ENCODE measurements around the gene ZNF44.

Gene ZNF44

GRCh38 chr19:12272980-12273901 lies 21.4 kb downstream of the ZNF44 start:
- H2AFZ ChIP-seq (ENCODE audit: low read length) = no peak overlapping the region
- H3K4me1 ChIP-seq (ENCODE audit: insufficient read depth, low read length, severe bottlenecking) = no peaks in the 10 kb centered on the region
- H3F3A ChIP-seq (ENCODE audit: insufficient read depth, low read length) = no peaks in the 10 kb centered on the region
- no peaks in the 10 kb centered on the region for H3K9me2 ChIP-seq (ENCODE audit: low read depth, low read length)
- H3K4me2 ChIP-seq (ENCODE audit: low read length) = no peak overlapping the region
- H3K27ac ChIP-seq (ENCODE audit: low read depth, low read length, poor library complexity, severe bottlenecking) = no peak overlapping the region
- H3K4me3 ChIP-seq (ENCODE audit: low read depth, low read length, poor library complexity, severe bottlenecking) = no peak overlapping the region
- peaks cover 62% of the 10 kb centered on the region for H3K36me3 ChIP-seq (ENCODE audit: insufficient read depth, low read length)
- H3K79me2 ChIP-seq (ENCODE audit: insufficient read depth, low read length) = no peaks in the 10 kb centered on the region
- no peak overlapping the region for H3K9ac ChIP-seq (ENCODE audit: low read length)
- no peaks in the 10 kb centered on the region for H3K27me3 ChIP-seq (ENCODE audit: insufficient read depth, low read length)
- peaks cover 59% of the 10 kb centered on the region for H3K9me3 ChIP-seq (ENCODE audit: low read length)
- TF ChIP-seq, protein P1, sequence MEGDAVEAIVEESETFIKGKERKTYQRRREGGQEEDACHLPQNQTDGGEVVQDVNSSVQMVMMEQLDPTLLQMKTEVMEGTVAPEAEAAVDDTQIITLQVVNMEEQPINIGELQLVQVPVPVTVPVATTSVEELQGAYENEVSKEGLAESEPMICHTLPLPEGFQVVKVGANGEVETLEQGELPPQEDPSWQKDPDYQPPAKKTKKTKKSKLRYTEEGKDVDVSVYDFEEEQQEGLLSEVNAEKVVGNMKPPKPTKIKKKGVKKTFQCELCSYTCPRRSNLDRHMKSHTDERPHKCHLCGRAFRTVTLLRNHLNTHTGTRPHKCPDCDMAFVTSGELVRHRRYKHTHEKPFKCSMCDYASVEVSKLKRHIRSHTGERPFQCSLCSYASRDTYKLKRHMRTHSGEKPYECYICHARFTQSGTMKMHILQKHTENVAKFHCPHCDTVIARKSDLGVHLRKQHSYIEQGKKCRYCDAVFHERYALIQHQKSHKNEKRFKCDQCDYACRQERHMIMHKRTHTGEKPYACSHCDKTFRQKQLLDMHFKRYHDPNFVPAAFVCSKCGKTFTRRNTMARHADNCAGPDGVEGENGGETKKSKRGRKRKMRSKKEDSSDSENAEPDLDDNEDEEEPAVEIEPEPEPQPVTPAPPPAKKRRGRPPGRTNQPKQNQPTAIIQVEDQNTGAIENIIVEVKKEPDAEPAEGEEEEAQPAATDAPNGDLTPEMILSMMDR (IDR thresholded peaks at IDR 0.05; ENCODE audit: low read length) = no peak
- no peak for TF ChIP-seq EZH2 (IDR thresholded peaks at IDR 0.05; ENCODE audit: borderline replicate concordance, low read length)
- no peaks in the 10 kb centered on the region for H4K20me1 ChIP-seq (ENCODE audit: insufficient read depth, low read length)

DNA sequence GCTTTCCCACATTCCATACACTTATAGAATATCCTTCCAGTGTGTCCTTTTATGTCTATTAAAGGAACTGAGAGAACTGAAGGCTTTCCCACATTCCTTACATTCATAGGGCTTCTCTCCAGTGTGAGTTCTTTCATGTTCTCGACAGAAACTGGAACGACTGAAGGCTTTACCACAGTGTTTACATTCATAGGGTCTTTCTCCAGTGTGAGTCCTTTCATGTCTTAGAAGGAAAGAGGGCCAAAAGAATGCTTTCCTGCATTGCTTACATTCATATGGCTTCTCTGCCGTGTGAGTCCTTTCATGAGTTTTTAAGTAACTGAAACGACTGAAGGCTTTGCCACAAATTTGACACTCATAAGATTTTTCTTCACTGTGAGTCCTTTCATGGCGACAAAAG lies 22.3 kb downstream of the ZNF44 start:
- TF ChIP-seq, protein P1 (IDR thresholded peaks at IDR 0.05; ENCODE audit: low read length) = no peak
- TF ChIP-seq EZH2 (IDR thresholded peaks at IDR 0.05; ENCODE audit: borderline replicate concordance, low read length) = no peak
- no peak overlapping the region for H3K27ac ChIP-seq (ENCODE audit: low read depth, low read length, poor library complexity, severe bottlenecking)
- H4K20me1 ChIP-seq (ENCODE audit: insufficient read depth, low read length) = no peaks in the 10 kb centered on the region
- H3K27me3 ChIP-seq (ENCODE audit: insufficient read depth, low read length) = no peaks in the 10 kb centered on the region
- no peaks in the 10 kb centered on the region for H3K4me1 ChIP-seq (ENCODE audit: insufficient read depth, low read length, severe bottlenecking)
- H3K4me3 ChIP-seq (ENCODE audit: low read depth, low read length, poor library complexity, severe bottlenecking) = no peak overlapping the region
- no peaks in the 10 kb centered on the region for H3F3A ChIP-seq (ENCODE audit: insufficient read depth, low read length)
- no peaks in the 10 kb centered on the region for H3K9me2 ChIP-seq (ENCODE audit: low read depth, low read length)
- peaks cover 51% of the 10 kb centered on the region for H3K9me3 ChIP-seq (ENCODE audit: low read length)
- no peak overlapping the region for H3K9ac ChIP-seq (ENCODE audit: low read length)
- H3K36me3 ChIP-seq (ENCODE audit: insufficient read depth, low read length) = peaks cover 62% of the 10 kb centered on the region
- H3K79me2 ChIP-seq (ENCODE audit: insufficient read depth, low read length) = no peaks in the 10 kb centered on the region
- H2AFZ ChIP-seq (ENCODE audit: low read length) = no peak overlapping the region
- no peak overlapping the region for H3K4me2 ChIP-seq (ENCODE audit: low read length)

DNA sequence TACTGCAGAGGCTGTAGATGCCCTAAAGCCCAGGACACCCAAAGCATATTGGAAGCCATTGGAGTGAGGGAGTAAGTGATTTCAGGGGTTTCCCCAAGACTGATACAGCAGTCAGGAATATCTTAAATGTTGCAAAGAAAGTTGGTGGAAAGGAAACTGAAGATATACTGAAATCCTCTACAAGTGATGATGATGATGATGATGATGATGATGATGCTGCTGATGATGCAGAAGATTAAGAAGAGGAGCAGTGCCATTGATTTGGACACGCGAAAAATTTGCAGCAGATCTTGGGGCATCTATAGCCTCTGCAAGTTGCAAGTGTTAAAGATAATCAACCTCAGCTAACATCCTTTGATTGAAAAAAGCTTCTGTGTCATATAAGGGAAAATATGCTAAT lies 23.8 kb downstream of the ZNF44 start:
- H3K27ac ChIP-seq (ENCODE audit: low read depth, low read length, poor library complexity, severe bottlenecking) = no peak overlapping the region
- no peaks in the 10 kb centered on the region for H3K27me3 ChIP-seq (ENCODE audit: insufficient read depth, low read length)
- H4K20me1 ChIP-seq (ENCODE audit: insufficient read depth, low read length) = no peaks in the 10 kb centered on the region
- no peak overlapping the region for H3K4me2 ChIP-seq (ENCODE audit: low read length)
- H3K4me3 ChIP-seq (ENCODE audit: low read depth, low read length, poor library complexity, severe bottlenecking) = no peak overlapping the region
- H3K79me2 ChIP-seq (ENCODE audit: insufficient read depth, low read length) = no peaks in the 10 kb centered on the region
- no peak for TF ChIP-seq EZH2 (IDR thresholded peaks at IDR 0.05; ENCODE audit: borderline replicate concordance, low read length)
- H3K9me2 ChIP-seq (ENCODE audit: low read depth, low read length) = no peaks in the 10 kb centered on the region
- H3K4me1 ChIP-seq (ENCODE audit: insufficient read depth, low read length, severe bottlenecking) = no peaks in the 10 kb centered on the region
- no peak overlapping the region for H3K9ac ChIP-seq (ENCODE audit: low read length)
- H3K9me3 ChIP-seq (ENCODE audit: low read length) = peaks cover 44% of the 10 kb centered on the region
- peaks cover 48% of the 10 kb centered on the region for H3K36me3 ChIP-seq (ENCODE audit: insufficient read depth, low read length)
- H2AFZ ChIP-seq (ENCODE audit: low read length) = no peak overlapping the region
- H3F3A ChIP-seq (ENCODE audit: insufficient read depth, low read length) = no peaks in the 10 kb centered on the region

Data from OCI-LY1 (cell line).